HepG2 (cell line): Measurements from ENCODE around the gene RDH16. TPM values are rescaled to one million over a fixed set of nuclear protein-coding genes. Genes with fewer than 3 reads are reported as not detected.
"Not testable (repeated sequence)": the region's sequence is repeated elsewhere in the genome, so short reads cannot be mapped to it uniquely, and the experiment has no call there.

Source experiments
- ATAC-seq: fragments of 200-7000 bp; cut with Tn5 transposase; 3 replicates; pipeline ENCODE4 v1.9.1; 2020; ENCODE audit warnings: mild to moderate bottlenecking, moderate library complexity
- BruUV-seq: library from RNA; stranded (reverse); fragments of 400-500 nt; replicated peaks from 2 replicates; lab custom pipeline; 2021; lab: Mats Ljungman, UMichigan
- CTCF ChIA-PET: fragments of 300-600 bp; formaldehyde crosslinking; extraction: SDS; loops from one replicate; lab custom pipeline; 2021; ENCODE audit warnings: low total read pairs, inconsistent platforms, low intra/inter-chr PET ratio; lab: Yijun Ruan, JAX
- POLR2A ChIA-PET: fragments of 350-600 bp; sonication (Branson Sonifier 250); formaldehyde crosslinking; loops from one replicate; lab custom pipeline; 2020; ENCODE audit warnings: antibody characterized with exemption, inconsistent platforms; lab: Yijun Ruan, JAX
- DNase-seq: peaks from one replicate; pipeline ENCODE4 v3.0.0-alpha.2; 2015; ENCODE audit warnings: low spot score
- FAIRE-seq: peaks from 3 replicates; lab custom pipeline; 2011; peaks lifted over from hg19 to GRCh38; lab: Jason Lieb, UNC
- H2AFZ ChIP-seq: one replicate; pipeline ENCODE4 v1.6.1; 2011; ENCODE audit warnings: low read length, inconsistent platforms
- H3K27ac ChIP-seq: fragments of 300-600 bp; 3 replicates; pipeline ENCODE4 v1.8.0; 2011; ENCODE audit warnings: mixed run types, mild to moderate bottlenecking, mixed read lengths, low read length, inconsistent platforms; ENCODE audit not compliant: insufficient read depth; ENCODE audit errors: extremely low read length
- H3K27me3 ChIP-seq, 2 experiments: fragments of 200-600 bp in 1 of 2; 2 replicates in 1 of 2; 3 replicates in 1 of 2; pipeline versions ENCODE4 v1.6.0 to v1.8.0; 2011; ENCODE audit warnings: low read length in 2 of 2, mild to moderate bottlenecking in 2 of 2, moderate library complexity in 2 of 2, inconsistent platforms in 1 of 2; ENCODE audit not compliant: insufficient read depth in 2 of 2, control insufficient read depth in 1 of 2
- H3K36me3 ChIP-seq, 2 experiments: fragments of 200-600 bp in 1 of 2; replicated peaks in 1 of 2; 2 replicates in 1 of 2; 3 replicates in 1 of 2; pipeline versions ENCODE4 v1.5.1 to v1.8.0; 2011; ENCODE audit warnings: low read length in 2 of 2, inconsistent platforms in 1 of 2; ENCODE audit not compliant: insufficient read depth in 2 of 2, control insufficient read depth in 1 of 2
- H3K4me1 ChIP-seq: 2 replicates; pipeline ENCODE4 v1.5.1; 2012; ENCODE audit warnings: low read length, inconsistent platforms; ENCODE audit not compliant: insufficient read depth
- H3K4me2 ChIP-seq: 2 replicates; pipeline ENCODE4 v1.6.0; 2011; ENCODE audit warnings: low read depth, low read length, inconsistent platforms
- H3K4me3 ChIP-seq, 3 experiments: fragments of 200-600 bp in 1 of 3; sonication (generic), shearing (Covaris generic) in 1 of 3; replicated peaks in 1 of 3; 2 replicates each; pipeline ENCODE4 v1.5.1; 2011 to 2016; ENCODE audit warnings: low read length in 3 of 3, inconsistent platforms in 2 of 3, low read depth in 2 of 3, mild to moderate bottlenecking in 2 of 3, control low read depth in 1 of 3, mixed read lengths in 1 of 3; ENCODE audit not compliant: insufficient read depth in 1 of 3
- H3K79me2 ChIP-seq: one replicate; pipeline ENCODE4 v1.6.1; 2011; ENCODE audit warnings: low read length, inconsistent platforms; ENCODE audit not compliant: insufficient read depth
- H3K9ac ChIP-seq: 2 replicates; pipeline ENCODE4 v1.6.0; 2011; ENCODE audit warnings: mild to moderate bottlenecking, low read depth, low read length, inconsistent platforms; ENCODE audit not compliant: insufficient read depth
- H3K9me3 ChIP-seq: 2 replicates; pipeline ENCODE4 v1.5.1; 2012; ENCODE audit warnings: mild to moderate bottlenecking, low read length
- H4K20me1 ChIP-seq: 2 replicates; pipeline ENCODE4 v1.6.0; 2011; ENCODE audit warnings: inconsistent platforms, mild to moderate bottlenecking, low read length, moderate library complexity; ENCODE audit not compliant: insufficient read depth
- HNF4G ChIP-seq, 2 experiments: sonication (generic) in 1 of 2; formaldehyde crosslinking in 1 of 2; IDR thresholded peaks; 2 replicates each; pipeline versions ENCODE4 v1.4.0 to v1.6.1; 2011 to 2020; ENCODE audit warnings: borderline replicate concordance in 2 of 2, low read depth in 2 of 2, mild to moderate bottlenecking in 2 of 2, low read length in 1 of 2, missing genetic modification reagents in 1 of 2, moderate library complexity in 1 of 2
- IRF2 ChIP-seq: IDR thresholded peaks from 2 replicates; pipeline ENCODE4 v1.6.1; 2018; ENCODE audit warnings: missing genetic modification reagents, missing compliant biosample characterization
- WGBS: methylation state at CpG from one replicate; pipeline ENCODE4 v1.1.6; 2017; ENCODE audit warnings: low lambda C conversion rate; 5-methylcytosine and 5-hydroxymethylcytosine counted together
- in situ Hi-C: cut with HindIII; loops from 2 replicates; pipeline ENCODE4 v1.10.0; 2017; ENCODE audit warnings: low pct_unique_long_range_greater_than_20kb; ENCODE audit not compliant: extremely low pct_ligation_motif_present
- intact Hi-C: fragments of 100-400 bp; cut with micrococcal nuclease; formaldehyde crosslinking; loops from one replicate; pipeline ENCODE4 v1.10.0; 2022; ENCODE audit not compliant: unreplicated experiment
- polyA plus RNA-seq, 8 experiments: library from polyadenylated mRNA; depleted of rRNA in 3 of 8; stranded (reverse) in 7 of 8; unstranded in 1 of 8; fragments of >200 nt; fragmentation: Illumina TruSeq in 4 of 8; extraction: Trizol in 4 of 8; gene quantifications; 2 replicates each; pipeline versions ENCODE4 v1.2.1 to v1.2.3, GENCODE V29; 2011 to 2016; ENCODE audit warnings: low read depth in 4 of 8, missing spikeins in 1 of 8, mixed read lengths in 1 of 8; ENCODE audit not compliant: insufficient read depth in 1 of 8
- total RNA-seq, 5 experiments: library from RNA; depleted of rRNA; stranded (reverse); fragments of >200 nt; fragmentation: Illumina TruSeq; extraction: Trizol; gene quantifications; 2 replicates each; pipeline ENCODE4 v1.2.3, GENCODE V29; 2016; ENCODE audit warnings: low read depth in 1 of 5
- TF ChIP-seq, protein P1 (sequence below): sonication (generic); formaldehyde crosslinking; IDR thresholded peaks from 2 replicates; pipeline ENCODE4 v1.5.1; 2020; ENCODE audit warnings: mild to moderate bottlenecking, moderate library complexity, missing genetic modification reagents

RDH16 gene
- total and polyA plus RNA-seq, 2 of the 13 experiments (the other 11 are each of a cell fraction or from before 2014, with no cell fraction given) = 0.05 to 0.13 TPM

GRCh38 chr12:56941299-56942017, 15.9 kb downstream of the RDH16 start (continued):
- TF ChIP-seq HNF4G (IDR thresholded peaks at IDR 0.05; ENCODE audit: borderline replicate concordance, low read depth, low read length) (peak; percentile 98), HNF4G (CRISPR knock-in tag; IDR thresholded peaks at IDR 0.05; ENCODE audit: borderline replicate concordance, low read depth) (peak; percentile 98), IRF2 (CRISPR knock-in tag) (peak; percentile 82)
- TF ChIP-seq, protein P1, sequence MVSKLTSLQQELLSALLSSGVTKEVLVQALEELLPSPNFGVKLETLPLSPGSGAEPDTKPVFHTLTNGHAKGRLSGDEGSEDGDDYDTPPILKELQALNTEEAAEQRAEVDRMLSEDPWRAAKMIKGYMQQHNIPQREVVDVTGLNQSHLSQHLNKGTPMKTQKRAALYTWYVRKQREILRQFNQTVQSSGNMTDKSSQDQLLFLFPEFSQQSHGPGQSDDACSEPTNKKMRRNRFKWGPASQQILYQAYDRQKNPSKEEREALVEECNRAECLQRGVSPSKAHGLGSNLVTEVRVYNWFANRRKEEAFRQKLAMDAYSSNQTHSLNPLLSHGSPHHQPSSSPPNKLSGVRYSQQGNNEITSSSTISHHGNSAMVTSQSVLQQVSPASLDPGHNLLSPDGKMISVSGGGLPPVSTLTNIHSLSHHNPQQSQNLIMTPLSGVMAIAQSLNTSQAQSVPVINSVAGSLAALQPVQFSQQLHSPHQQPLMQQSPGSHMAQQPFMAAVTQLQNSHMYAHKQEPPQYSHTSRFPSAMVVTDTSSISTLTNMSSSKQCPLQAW = peak; percentile 71; the same call in 1 of the 2 replicates

DNA sequence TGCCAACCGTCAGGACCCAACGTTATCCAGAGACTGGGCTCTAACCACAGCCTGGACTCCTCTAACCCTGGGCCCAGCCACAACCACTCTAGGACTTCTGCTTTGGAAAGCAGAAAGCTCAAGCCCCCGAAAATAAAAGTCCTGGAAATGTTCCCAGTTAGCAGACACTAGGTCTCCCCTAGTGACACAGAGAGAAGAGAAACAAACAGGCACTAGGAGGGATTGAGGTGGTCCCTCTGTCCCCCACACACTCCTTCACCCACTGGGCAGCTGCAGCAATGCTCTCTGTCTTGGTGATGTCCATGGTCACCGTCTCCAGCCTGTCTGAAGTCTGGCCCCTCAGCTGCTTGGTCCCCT, 16.5 kb downstream of the RDH16 start:
- H3K9ac ChIP-seq, POLR2A ChIA-PET, H3K9me3 ChIP-seq, H3K4me3 ChIP-seq, H3K27me3 ChIP-seq, H3K79me2 ChIP-seq, in situ Hi-C loops, H3K4me2 ChIP-seq, H2AFZ ChIP-seq, H4K20me1 ChIP-seq, intact Hi-C loops, BruUV-seq, DNase-seq, H3K36me3 ChIP-seq, ATAC-seq: not testable (repeated sequence)
- CTCF ChIA-PET = interaction anchor here (1.6 kb wide), 1 partner anchor 15 kb away, joined by 3 read pairs; no protein-coding TSS in a partner anchor
- peak overlapping the region; percentile 89 for H3K27ac ChIP-seq
- WGBS = no CpG with 5 or more reads among the region's 4 CpGs
- peaks cover 32% of the 10 kb centered on the region for H3K4me1 ChIP-seq
- FAIRE-seq = peak; percentile 46
